ENCODE results near the gene PTGFRN.

PTGFRN gene

DNA sequence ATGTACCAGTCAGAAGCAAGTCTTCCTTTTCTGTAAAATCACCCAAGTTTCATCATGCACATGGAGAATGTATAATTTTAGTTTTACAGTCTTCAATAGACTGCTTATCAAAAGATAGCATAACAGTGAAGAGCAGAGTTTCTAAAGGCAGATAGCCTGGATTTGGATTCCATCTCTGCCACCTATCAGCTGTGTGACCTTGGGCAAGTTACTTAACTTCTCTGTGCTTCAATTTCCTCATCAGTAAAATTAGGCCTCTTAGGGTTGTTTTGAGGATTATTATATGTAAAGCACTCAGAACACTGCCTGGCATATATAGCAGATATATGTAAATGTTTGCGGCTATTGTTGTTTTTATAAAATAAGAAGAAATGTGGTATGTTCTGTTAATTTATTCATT is 38.9 kb downstream of the PTGFRN start:
- TF ChIP-seq ISL1 (CRISPR knock-in tag; IDR thresholded peaks at IDR 0.05) (no peak), OSR1 (CRISPR knock-in tag; IDR thresholded peaks at IDR 0.05) (no peak), TOX (CRISPR knock-in tag; IDR thresholded peaks at IDR 0.05; ENCODE audit: borderline replicate concordance) (no peak), GLIS3 (CRISPR knock-in tag; IDR thresholded peaks at IDR 0.05) (no peak), ZNF565 (CRISPR knock-in tag; conservative IDR thresholded peaks at IDR 0.05; ENCODE audit: low read depth) (no peak), CSDC2 (CRISPR knock-in tag; IDR thresholded peaks at IDR 0.05) (no peak), ZNF8 (CRISPR knock-in tag; IDR thresholded peaks at IDR 0.05) (no peak), RARB (CRISPR knock-in tag; IDR thresholded peaks at IDR 0.05) (no peak), TCF4 (CRISPR knock-in tag; IDR thresholded peaks at IDR 0.05; ENCODE audit: borderline replicate concordance) (no peak), ESRRG (CRISPR knock-in tag; IDR thresholded peaks at IDR 0.05) (no peak), ZFP3 (CRISPR knock-in tag; IDR thresholded peaks at IDR 0.05) (no peak)
- TF ChIP-seq, protein P1, sequence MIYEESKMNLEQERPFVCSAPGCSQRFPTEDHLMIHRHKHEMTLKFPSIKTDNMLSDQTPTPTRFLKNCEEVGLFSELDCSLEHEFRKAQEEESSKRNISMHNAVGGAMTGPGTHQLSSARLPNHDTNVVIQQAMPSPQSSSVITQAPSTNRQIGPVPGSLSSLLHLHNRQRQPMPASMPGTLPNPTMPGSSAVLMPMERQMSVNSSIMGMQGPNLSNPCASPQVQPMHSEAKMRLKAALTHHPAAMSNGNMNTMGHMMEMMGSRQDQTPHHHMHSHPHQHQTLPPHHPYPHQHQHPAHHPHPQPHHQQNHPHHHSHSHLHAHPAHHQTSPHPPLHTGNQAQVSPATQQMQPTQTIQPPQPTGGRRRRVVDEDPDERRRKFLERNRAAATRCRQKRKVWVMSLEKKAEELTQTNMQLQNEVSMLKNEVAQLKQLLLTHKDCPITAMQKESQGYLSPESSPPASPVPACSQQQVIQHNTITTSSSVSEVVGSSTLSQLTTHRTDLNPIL (CRISPR knock-in tag; IDR thresholded peaks at IDR 0.05; ENCODE audit: low read depth), result no peak
- ATAC-seq, result no peak

DNA sequence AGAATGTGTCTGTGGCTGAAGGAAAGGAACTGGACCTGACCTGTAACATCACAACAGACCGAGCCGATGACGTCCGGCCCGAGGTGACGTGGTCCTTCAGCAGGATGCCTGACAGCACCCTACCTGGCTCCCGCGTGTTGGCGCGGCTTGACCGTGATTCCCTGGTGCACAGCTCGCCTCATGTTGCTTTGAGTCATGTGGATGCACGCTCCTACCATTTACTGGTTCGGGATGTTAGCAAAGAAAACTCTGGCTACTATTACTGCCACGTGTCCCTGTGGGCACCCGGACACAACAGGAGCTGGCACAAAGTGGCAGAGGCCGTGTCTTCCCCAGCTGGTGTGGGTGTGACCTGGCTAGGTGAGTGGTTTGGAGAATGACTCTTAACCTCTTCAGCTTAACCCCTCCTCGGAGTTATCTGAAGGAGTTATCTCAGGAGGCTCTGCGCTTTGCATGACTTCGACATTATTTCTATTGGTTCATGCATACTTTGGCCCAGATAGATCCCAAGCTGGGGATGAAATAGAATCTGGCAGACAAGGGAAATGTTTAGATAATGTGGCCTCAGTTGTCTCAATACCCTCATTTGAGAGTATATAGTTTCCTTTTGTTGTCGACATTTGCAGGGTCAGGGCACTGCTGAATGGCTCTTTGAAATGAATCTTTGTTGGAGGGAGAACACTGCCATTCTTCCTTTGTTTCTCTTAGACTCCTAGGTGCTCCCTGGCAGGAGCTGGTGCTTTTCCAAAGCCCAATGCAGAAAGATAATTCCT is 39.7 kb downstream of the PTGFRN start:
- no peak for TF ChIP-seq BACH2 (CRISPR knock-in tag; IDR thresholded peaks at IDR 0.05; ENCODE audit: borderline replicate concordance)
- TF ChIP-seq, protein P2, sequence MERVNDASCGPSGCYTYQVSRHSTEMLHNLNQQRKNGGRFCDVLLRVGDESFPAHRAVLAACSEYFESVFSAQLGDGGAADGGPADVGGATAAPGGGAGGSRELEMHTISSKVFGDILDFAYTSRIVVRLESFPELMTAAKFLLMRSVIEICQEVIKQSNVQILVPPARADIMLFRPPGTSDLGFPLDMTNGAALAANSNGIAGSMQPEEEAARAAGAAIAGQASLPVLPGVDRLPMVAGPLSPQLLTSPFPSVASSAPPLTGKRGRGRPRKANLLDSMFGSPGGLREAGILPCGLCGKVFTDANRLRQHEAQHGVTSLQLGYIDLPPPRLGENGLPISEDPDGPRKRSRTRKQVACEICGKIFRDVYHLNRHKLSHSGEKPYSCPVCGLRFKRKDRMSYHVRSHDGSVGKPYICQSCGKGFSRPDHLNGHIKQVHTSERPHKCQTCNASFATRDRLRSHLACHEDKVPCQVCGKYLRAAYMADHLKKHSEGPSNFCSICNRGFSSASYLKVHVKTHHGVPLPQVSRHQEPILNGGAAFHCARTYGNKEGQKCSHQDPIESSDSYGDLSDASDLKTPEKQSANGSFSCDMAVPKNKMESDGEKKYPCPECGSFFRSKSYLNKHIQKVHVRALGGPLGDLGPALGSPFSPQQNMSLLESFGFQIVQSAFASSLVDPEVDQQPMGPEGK (CRISPR knock-in tag; IDR thresholded peaks at IDR 0.05; ENCODE audit: borderline replicate concordance), result no peak
- no peak for TF ChIP-seq CSRNP3 (CRISPR knock-in tag; IDR thresholded peaks at IDR 0.05)
- no peak for TF ChIP-seq ZFP3 (CRISPR knock-in tag; IDR thresholded peaks at IDR 0.05)
- TF ChIP-seq ZFP30 (CRISPR knock-in tag; IDR thresholded peaks at IDR 0.05), result no peak
- TF ChIP-seq OSR1 (CRISPR knock-in tag; IDR thresholded peaks at IDR 0.05), result no peak
- no peak for TF ChIP-seq PPARA (CRISPR knock-in tag; IDR thresholded peaks at IDR 0.05; ENCODE audit: borderline replicate concordance)
- TF ChIP-seq POU6F1 (CRISPR knock-in tag; IDR thresholded peaks at IDR 0.05; ENCODE audit: borderline replicate concordance, low read depth), result no peak
- no peak for TF ChIP-seq SNAI2 (CRISPR knock-in tag; IDR thresholded peaks at IDR 0.05)
- no peak for TF ChIP-seq RARB (CRISPR knock-in tag; IDR thresholded peaks at IDR 0.05)
- no peak for TF ChIP-seq ARNTL (CRISPR knock-in tag; IDR thresholded peaks at IDR 0.05; ENCODE audit: borderline replicate concordance, low read depth)
- ATAC-seq, result no peak

- TF ChIP-seq BACH2 (CRISPR knock-in tag; IDR thresholded peaks at IDR 0.05; ENCODE audit: borderline replicate concordance) (no peak), ZNF70 (CRISPR knock-in tag; IDR thresholded peaks at IDR 0.05) (no peak), ZFP30 (CRISPR knock-in tag; IDR thresholded peaks at IDR 0.05) (no peak), ISL1 (CRISPR knock-in tag; IDR thresholded peaks at IDR 0.05) (no peak), RARB (CRISPR knock-in tag; IDR thresholded peaks at IDR 0.05) (no peak), ZFP3 (CRISPR knock-in tag; IDR thresholded peaks at IDR 0.05) (no peak), CSRNP3 (CRISPR knock-in tag; IDR thresholded peaks at IDR 0.05) (no peak), CSDC2 (CRISPR knock-in tag; IDR thresholded peaks at IDR 0.05) (no peak), ZNF8 (CRISPR knock-in tag; IDR thresholded peaks at IDR 0.05) (no peak), OSR1 (CRISPR knock-in tag; IDR thresholded peaks at IDR 0.05) (no peak)
- TF ChIP-seq, protein P1 (CRISPR knock-in tag; IDR thresholded peaks at IDR 0.05; ENCODE audit: low read depth), result no peak
- TF ChIP-seq, protein P3, sequence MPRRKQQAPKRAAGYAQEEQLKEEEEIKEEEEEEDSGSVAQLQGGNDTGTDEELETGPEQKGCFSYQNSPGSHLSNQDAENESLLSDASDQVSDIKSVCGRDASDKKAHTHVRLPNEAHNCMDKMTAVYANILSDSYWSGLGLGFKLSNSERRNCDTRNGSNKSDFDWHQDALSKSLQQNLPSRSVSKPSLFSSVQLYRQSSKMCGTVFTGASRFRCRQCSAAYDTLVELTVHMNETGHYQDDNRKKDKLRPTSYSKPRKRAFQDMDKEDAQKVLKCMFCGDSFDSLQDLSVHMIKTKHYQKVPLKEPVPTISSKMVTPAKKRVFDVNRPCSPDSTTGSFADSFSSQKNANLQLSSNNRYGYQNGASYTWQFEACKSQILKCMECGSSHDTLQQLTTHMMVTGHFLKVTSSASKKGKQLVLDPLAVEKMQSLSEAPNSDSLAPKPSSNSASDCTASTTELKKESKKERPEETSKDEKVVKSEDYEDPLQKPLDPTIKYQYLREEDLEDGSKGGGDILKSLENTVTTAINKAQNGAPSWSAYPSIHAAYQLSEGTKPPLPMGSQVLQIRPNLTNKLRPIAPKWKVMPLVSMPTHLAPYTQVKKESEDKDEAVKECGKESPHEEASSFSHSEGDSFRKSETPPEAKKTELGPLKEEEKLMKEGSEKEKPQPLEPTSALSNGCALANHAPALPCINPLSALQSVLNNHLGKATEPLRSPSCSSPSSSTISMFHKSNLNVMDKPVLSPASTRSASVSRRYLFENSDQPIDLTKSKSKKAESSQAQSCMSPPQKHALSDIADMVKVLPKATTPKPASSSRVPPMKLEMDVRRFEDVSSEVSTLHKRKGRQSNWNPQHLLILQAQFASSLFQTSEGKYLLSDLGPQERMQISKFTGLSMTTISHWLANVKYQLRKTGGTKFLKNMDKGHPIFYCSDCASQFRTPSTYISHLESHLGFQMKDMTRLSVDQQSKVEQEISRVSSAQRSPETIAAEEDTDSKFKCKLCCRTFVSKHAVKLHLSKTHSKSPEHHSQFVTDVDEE (CRISPR knock-in tag; IDR thresholded peaks at IDR 0.05), result no peak
- ATAC-seq, result no peak
Measured at GRCh38 chr1:116950517-116951199, 40.9 kb downstream of the PTGFRN start.
